Adrenal gland (tissue), 12 donors: ENCODE results near the gene CACNB3. TPM values are rescaled to one million over a fixed set of nuclear protein-coding genes. Genes with fewer than 3 reads are reported as not detected.

Experiments used
- DNase-seq, 7 donors: peaks; one replicate each; pipeline ENCODE4 v3.0.0-alpha.2; 2019 to 2020
- H3K27ac ChIP-seq, 5 donors: fragments of 200-600 bp; sonication (generic) in 4 of 5; 1 replicate in 3 of 5; 2 replicates in 2 of 5; pipeline versions ENCODE4 v1.5.1 to v1.8.0; 2016 to 2020; ENCODE audit warnings: mild to moderate bottlenecking in 1 of 5
- H3K27me3 ChIP-seq: fragments of 200-600 bp; 2 replicates; pipeline ENCODE4 v1.8.0; 2021
- H3K36me3 ChIP-seq, 2 donors: fragments of 200-600 bp; replicated peaks in 1 of 2; 1 replicate in 1 of 2; 2 replicates in 1 of 2; pipeline versions ENCODE4 v1.5.1 to v1.8.0; 2018 to 2022
- H3K4me1 ChIP-seq, 2 donors: fragments of 200-600 bp; replicated peaks in 1 of 2; 1 replicate in 1 of 2; 2 replicates in 1 of 2; pipeline versions ENCODE4 v1.5.1 to v1.8.0; 2018 to 2021
- H3K4me3 ChIP-seq, 4 donors: fragments of 200-600 bp; sonication (generic) in 3 of 4; one replicate each; pipeline ENCODE4 v1.5.1; 2016 to 2018
- H3K9me3 ChIP-seq, 3 donors: fragments of 200-600 bp; sonication (generic) in 1 of 3; replicated peaks in 1 of 3; 1 replicate in 2 of 3; 2 replicates in 1 of 3; pipeline versions ENCODE4 v1.5.1 to v1.8.0; 2016 to 2021
- POLR2A ChIP-seq, 2 donors: fragments of 450-650 bp; IDR thresholded peaks; one replicate each; pipeline ENCODE4 v1.6.1; 2017; ENCODE audit warnings: antibody characterized with exemption in 2 of 2, mild to moderate bottlenecking in 2 of 2, moderate library complexity in 1 of 2
- WGBS, 4 donors: extraction: QIAGEN DNeasy Blood & Tissue Kit in 2 of 4; methylation state at CpG; one replicate each; pipeline versions ENCODE4 v1.1.5 to v1.1.7; 2013 to 2017; 5-methylcytosine and 5-hydroxymethylcytosine counted together
- intact Hi-C, 2 donors: fragments of 100-400 bp; cut with DNase I; formaldehyde crosslinking; loops; one replicate each; pipeline versions ENCODE4 v1.14.1 to v1.15.0; 2022 to 2023
- polyA plus RNA-seq, 3 donors: library from polyadenylated mRNA; stranded (reverse); fragments of 200-250 nt in 2 of 3; fragments of 350-450 nt in 1 of 3; fragmentation: Illumina TruSeq in 1 of 3; extraction: RNeasy Lipid Tissue Mini Kit (QIAGEN cat#74804) in 1 of 3; gene quantifications; one replicate each; pipeline ENCODE4 v1.2.3, GENCODE V29; 2013 to 2014
- total RNA-seq, 9 donors: library from RNA; depleted of rRNA in 4 of 9; stranded (reverse); fragments of >200 nt in 4 of 9; fragments of 120-200 nt in 1 of 9; fragmentation: NEBNext Ultra II Directional in 1 of 9; extraction: Animal tissue kit (Norgen Biotek cat#: 25700) in 1 of 9; gene quantifications; one replicate each; pipeline versions ENCODE4 v1.1.0 to v1.2.4, GENCODE V29; 2013 to 2023
- TF ChIP-seq, protein P1 (sequence below), 6 experiments: fragments of 450-650 bp in 4 of 6; fragments of 200-600 bp in 2 of 6; sonication (generic) in 1 of 6; IDR thresholded peaks; 1 replicate in 5 of 6; 2 replicates in 1 of 6; pipeline versions ENCODE4 v1.5.1 to v1.8.0; 2016 to 2021; ENCODE audit warnings: antibody characterized with exemption in 6 of 6, mild to moderate bottlenecking in 2 of 6, moderate library complexity in 1 of 6
- donor health status: healthy with polysubstance abuse.
- donor health status: Bipolar disorder and iron deficiency.
- donor health status: DM: yes; HTN: yes; CAD: no.
- donor health status: DM: no; HTN: no; CAD: no.
- donor health status: DM: no; HTN: no; CAD: no.
- donor health status: DM: yes; HTN: yes; CAD: no.

The CACNB3 gene
- total and polyA plus RNA-seq, 12 donors, result 3.9 to 19.5 (median 6.0) TPM

DNA sequence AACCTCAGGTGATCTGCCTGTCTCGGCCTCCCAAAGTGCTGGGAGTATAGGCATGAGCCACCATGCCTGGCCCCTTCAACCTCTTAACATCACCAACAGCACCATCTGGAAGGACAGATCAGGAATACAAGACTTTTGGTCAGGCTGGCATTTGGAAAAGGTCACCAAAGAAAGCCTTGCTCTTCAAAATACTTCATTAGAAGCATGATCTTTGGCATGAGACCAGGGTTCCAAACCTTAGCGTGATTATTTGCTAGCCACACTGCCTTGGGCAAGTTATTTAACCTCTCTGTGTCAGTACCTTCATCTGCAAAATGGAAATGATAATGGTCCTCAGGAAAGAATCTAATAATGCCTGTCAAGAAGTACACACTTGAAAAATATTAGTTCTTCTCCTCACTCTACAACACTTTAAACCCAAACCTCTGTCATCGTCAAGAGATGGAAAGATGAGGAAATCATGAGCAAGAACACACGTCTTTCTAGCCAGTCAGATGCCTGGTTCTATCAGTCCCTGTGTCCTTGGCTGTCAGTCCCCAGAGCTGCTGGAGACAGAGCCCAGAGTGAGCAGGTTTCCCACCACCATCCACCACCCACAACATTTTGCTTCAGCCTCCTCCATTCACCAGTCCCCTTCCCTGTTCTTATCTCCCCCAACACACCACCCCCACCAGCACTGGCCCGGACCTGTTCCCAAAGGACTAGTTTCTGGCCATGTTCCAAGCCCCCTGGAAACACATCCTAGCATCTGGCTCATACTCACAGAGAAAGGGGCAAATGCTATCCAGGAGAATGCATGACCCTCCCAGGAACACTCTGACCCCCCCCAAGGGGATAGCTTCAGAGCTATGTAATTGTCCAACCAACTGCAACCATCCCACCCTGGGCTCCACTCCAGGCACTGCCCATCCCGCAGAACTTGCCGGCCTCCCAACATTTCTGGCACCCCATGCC is 31.4 kb upstream of the CACNB3 start:
- Histone ChIP-seq H3K9me3 (no peaks in the 10 kb centered on the region), H3K4me1 (peaks cover 17 to 24% of the 10 kb centered on the region in 2 donors), H3K27me3 (no peaks in the 10 kb centered on the region), H3K27ac (peak overlapping the region in 2 of 5 donors; percentile 78 to 84), H3K36me3 (peaks cover 0 to 10% of the 10 kb centered on the region in 2 donors), H3K4me3 (peak overlapping the region in 1 of 4 donors; percentile 97)
- TF ChIP-seq POLR2A (IDR thresholded peaks at IDR 0.05), result peak in 1 of 2 donors; percentile 27
- TF ChIP-seq, protein P1, sequence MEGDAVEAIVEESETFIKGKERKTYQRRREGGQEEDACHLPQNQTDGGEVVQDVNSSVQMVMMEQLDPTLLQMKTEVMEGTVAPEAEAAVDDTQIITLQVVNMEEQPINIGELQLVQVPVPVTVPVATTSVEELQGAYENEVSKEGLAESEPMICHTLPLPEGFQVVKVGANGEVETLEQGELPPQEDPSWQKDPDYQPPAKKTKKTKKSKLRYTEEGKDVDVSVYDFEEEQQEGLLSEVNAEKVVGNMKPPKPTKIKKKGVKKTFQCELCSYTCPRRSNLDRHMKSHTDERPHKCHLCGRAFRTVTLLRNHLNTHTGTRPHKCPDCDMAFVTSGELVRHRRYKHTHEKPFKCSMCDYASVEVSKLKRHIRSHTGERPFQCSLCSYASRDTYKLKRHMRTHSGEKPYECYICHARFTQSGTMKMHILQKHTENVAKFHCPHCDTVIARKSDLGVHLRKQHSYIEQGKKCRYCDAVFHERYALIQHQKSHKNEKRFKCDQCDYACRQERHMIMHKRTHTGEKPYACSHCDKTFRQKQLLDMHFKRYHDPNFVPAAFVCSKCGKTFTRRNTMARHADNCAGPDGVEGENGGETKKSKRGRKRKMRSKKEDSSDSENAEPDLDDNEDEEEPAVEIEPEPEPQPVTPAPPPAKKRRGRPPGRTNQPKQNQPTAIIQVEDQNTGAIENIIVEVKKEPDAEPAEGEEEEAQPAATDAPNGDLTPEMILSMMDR (IDR thresholded peaks at IDR 0.05), result no peak
- intact Hi-C loops, result no loop called here
- 35 to 52% (median 38%) methylated on average over 6 to 7 of the region's 7 CpGs for WGBS, 4 donors
- DNase-seq, result peak in 3 of 7 donors; percentile 35 to 52 (median 48)

DNA sequence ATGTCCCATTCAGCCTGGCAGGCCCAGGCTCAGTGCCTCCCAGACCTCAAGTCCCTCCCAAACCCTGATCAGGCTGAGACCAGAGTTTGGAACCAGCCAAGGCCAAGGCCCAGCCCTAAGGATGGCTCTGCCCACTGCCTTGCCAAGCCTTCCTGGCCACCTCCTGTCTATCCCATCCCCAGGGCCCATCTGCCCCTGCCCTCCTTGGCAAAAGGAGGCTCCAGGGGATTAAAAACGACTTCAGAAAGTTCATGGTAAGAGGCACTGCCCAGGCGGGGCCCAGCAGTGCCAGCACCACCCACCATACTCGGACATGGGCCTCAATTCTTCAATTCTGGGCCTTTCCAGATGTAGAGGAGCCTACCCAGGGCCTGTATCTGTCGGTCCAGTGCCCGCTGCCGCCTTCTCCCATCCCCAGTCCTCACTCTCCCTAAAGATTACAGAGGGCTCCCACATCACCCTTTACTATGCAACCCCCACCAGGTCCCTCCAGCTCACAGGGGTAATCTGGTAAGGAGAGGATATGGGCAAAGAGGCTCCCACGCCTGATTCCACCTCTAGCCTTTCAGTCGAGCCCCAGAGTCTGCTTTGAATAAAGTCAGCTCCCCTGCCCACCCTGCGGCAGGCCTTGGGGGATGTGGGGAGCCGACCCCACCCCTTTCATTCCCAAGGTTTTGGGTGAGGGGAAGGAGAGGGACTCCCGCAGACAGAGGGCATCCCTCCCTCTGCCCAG is 30.3 kb upstream of the CACNB3 start:
- WGBS, 4 donors, result 13 to 29% (median 22%) methylated on average over 5 to 11 of the region's 11 CpGs
- intact Hi-C loops, result no loop called here
- TF ChIP-seq POLR2A (IDR thresholded peaks at IDR 0.05), result no peak
- Histone ChIP-seq H3K27me3 (no peaks in the 10 kb centered on the region), H3K4me3 (peak overlapping the region in 3 of 4 donors; percentile 40 to 97 (median 87)), H3K36me3 (peaks cover 0 to 2% of the 10 kb centered on the region in 2 donors), H3K9me3 (no peaks in the 10 kb centered on the region), H3K27ac (peak overlapping the region in 3 of 5 donors; percentile 13 to 84 (median 78)), H3K4me1 (peaks cover 17 to 24% of the 10 kb centered on the region in 2 donors)
- DNase-seq, result peak in 1 of 7 donors; percentile 21

DNA sequence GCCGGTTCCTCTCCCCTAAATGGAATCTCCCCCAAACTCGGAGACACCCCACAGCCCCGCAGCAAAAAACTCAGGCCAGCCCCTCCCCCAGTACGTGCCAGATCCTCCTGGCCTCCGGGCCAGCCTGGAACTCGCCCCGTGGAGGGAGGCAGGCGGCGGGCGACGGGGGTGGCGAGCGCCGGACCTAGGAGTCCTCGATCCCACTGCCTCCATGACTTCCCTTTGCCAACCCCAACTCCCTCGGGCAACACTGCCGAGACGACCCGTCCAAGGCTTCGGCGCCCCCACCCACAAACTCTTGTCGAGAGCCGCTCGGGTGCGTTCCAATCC is 29.8 kb upstream of the CACNB3 start:
- H3K9me3 ChIP-seq, result no peaks in the 10 kb centered on the region
- WGBS, 4 donors, result 0 to 9% (median 0%) methylated on average over 1 to 25 of the region's 25 CpGs
- H3K27me3 ChIP-seq, result no peaks in the 10 kb centered on the region
- intact Hi-C loops, result no loop called here
- peaks cover 17 to 24% of the 10 kb centered on the region in 2 donors for H3K4me1 ChIP-seq
- H3K36me3 ChIP-seq, result no peaks in the 10 kb centered on the region
- TF ChIP-seq POLR2A (IDR thresholded peaks at IDR 0.05), result peak in 1 of 2 donors; percentile 3
- TF ChIP-seq, protein P1 (IDR thresholded peaks at IDR 0.05), result no peak
- DNase-seq, result peak in 2 of 7 donors; percentile 22 to 31
- peak overlapping the region in 3 of 4 donors; percentile 40 to 97 (median 87) for H3K4me3 ChIP-seq
- peak overlapping the region in 3 of 5 donors; percentile 13 to 84 (median 78) for H3K27ac ChIP-seq

DNA sequence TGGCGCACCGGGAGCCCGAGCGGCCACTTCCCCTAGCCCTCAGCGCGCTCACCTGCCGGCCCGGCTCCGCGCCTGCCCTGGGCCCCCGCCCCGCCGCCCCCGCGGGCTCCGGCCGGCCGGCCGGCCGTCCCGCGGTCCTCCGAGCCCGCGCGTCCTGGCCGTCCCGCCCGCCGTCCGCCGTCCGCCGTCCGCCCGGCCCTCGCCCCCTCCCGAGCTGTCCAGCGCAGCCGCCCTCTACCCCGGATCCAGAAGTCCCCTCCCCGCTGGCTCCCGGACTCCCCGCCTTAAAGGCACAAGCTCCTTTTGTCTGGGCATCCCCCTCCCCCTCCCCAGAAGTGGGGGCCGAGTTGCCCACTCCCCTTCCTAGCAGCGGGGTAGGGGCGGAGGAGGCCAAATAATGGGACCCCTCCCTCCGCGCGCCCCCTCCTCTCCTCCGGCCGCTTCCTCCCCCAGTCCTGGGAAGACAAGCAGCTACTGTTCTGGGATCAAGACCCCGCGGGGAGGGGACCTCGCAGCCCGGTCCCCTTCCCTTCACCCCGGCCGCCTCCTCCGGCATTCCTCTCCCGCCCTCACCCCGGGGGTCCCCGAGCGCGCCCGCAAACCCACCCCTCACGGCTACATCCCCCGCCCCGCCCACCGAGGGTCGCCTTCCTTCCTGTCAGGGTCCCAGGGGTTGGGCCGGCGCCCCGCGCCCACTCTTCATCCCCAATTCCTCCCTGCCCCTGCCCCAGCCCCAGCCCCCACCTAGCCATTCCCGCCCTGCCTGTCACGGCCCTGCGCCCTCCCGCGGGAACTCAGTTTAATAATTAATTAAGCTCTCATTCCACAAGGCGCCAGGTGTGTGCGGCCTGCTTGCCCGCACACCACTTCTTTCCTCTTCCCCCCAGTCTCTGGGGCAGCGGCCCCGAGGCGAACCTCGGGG is 29.2 kb upstream of the CACNB3 start, which contains the start of gene ADCY6:
TSS of gene ADCY6 (minus strand) at position 236 of the 922 bp plus-strand sequence. CDS start 5,655 bp downstream, outside the sequence.
- no peaks in the 10 kb centered on the region for H3K9me3 ChIP-seq
- TF ChIP-seq POLR2A (IDR thresholded peaks at IDR 0.05), result peak in 1 of 2 donors; percentile 3
- TF ChIP-seq, protein P1 (IDR thresholded peaks at IDR 0.05), result no peak
- peak; percentile 73 to 86 (median 83) for DNase-seq
- H3K27me3 ChIP-seq, result no peaks in the 10 kb centered on the region
- peak within 1 kb of the TSS in 4 of 5 donors; percentile 5 to 84 (median 46) for H3K27ac ChIP-seq
- intact Hi-C loops, result no loop called here
- 0 to 3% (median 1%) methylated on average over 12 to 86 of the region's 86 CpGs for WGBS, 4 donors
- H3K4me1 ChIP-seq, result peaks cover 17 to 24% of the 10 kb centered on the region in 2 donors
- peak within 1 kb of the TSS in 3 of 4 donors; percentile 40 to 97 (median 87) for H3K4me3 ChIP-seq
- no peaks in the 10 kb centered on the region for H3K36me3 ChIP-seq
